Caco-2 (cell line): ENCODE data around the gene HSD17B4. TPM values are rescaled to one million over a fixed set of nuclear protein-coding genes. Genes with fewer than 3 reads are reported as not detected.
A peak's percentile ranks its signal among the peaks of the same experiment; 100 is the strongest.
"Not testable (repeated sequence)": the region's sequence is repeated elsewhere in the genome, so short reads cannot be mapped to it uniquely, and the experiment has no call there.

ENCODE experiments used
- BruUV-seq: library from RNA; stranded (reverse); fragments of 400-500 nt; replicated peaks from 2 replicates; lab custom pipeline; 2021; lab: Mats Ljungman, UMichigan
- CTCF ChIA-PET: fragments of 300-600 bp; sonication (Branson Sonifier 250); formaldehyde crosslinking; loops from one replicate; lab custom pipeline; 2022; ENCODE audit warnings: antibody characterized with exemption; lab: Charles Lee
- POLR2A ChIA-PET: fragments of 300-600 bp; sonication (Branson Sonifier 250); formaldehyde crosslinking; loops from one replicate; lab custom pipeline; 2022; ENCODE audit warnings: antibody characterized with exemption; lab: Charles Lee
- DNase-seq, 2 experiments: peaks; one replicate each; pipeline versions ENCODE4 v3.0.0 to v3.0.0-alpha.2; 2020 to 2022
- H3K27me3 ChIP-seq: replicated peaks from 2 replicates; pipeline ENCODE4 v1.6.0; 2011; ENCODE audit warnings: low read length; ENCODE audit not compliant: control insufficient read depth, insufficient read depth
- H3K36me3 ChIP-seq: 2 replicates; pipeline ENCODE4 v1.5.1; 2011; ENCODE audit warnings: low read length; ENCODE audit not compliant: control insufficient read depth, insufficient read depth
- H3K4me1 ChIP-seq: fragments of 250-450 bp; sonication (Bioruptor Pico); 2 replicates; pipeline ENCODE4 v1.5.1; 2020; ENCODE audit warnings: mild to moderate bottlenecking
- H3K4me3 ChIP-seq: 2 replicates; pipeline ENCODE4 v1.5.1; 2011; ENCODE audit warnings: low read depth, mild to moderate bottlenecking, control low read depth, low read length
- H3K9me3 ChIP-seq: fragments of 250-450 bp; sonication (Bioruptor Pico); 2 replicates; pipeline ENCODE4 v1.5.1; 2020; ENCODE audit warnings: mild to moderate bottlenecking, moderate library complexity
- H3K27ac Mint-ChIP-seq: one replicate; pipeline ENCODE4 v1.8.0; 2022; ENCODE audit warnings: mixed read lengths; ENCODE audit not compliant: unreplicated experiment
- H3K27me3 Mint-ChIP-seq: one replicate; pipeline ENCODE4 v1.8.0; 2022; ENCODE audit warnings: mixed read lengths; ENCODE audit not compliant: insufficient read depth, unreplicated experiment
- H3K36me3 Mint-ChIP-seq: one replicate; pipeline ENCODE4 v1.8.0; 2022; ENCODE audit warnings: mild to moderate bottlenecking, mixed read lengths; ENCODE audit not compliant: insufficient read depth, unreplicated experiment
- H3K4me1 Mint-ChIP-seq: one replicate; pipeline ENCODE4 v1.8.0; 2022; ENCODE audit warnings: low read depth, mixed read lengths; ENCODE audit not compliant: unreplicated experiment
- H3K4me3 Mint-ChIP-seq: one replicate; pipeline ENCODE4 v1.8.0; 2022; ENCODE audit warnings: mild to moderate bottlenecking, moderate library complexity, mixed read lengths; ENCODE audit not compliant: unreplicated experiment
- H3K9me3 Mint-ChIP-seq: one replicate; pipeline ENCODE4 v1.8.0; 2022; ENCODE audit warnings: mixed read lengths; ENCODE audit not compliant: unreplicated experiment
- CTCF ChIP-seq, 2 experiments: fragments of 200-600 bp in 1 of 2; IDR thresholded peaks; 1 replicate in 1 of 2; 2 replicates in 1 of 2; pipeline versions ENCODE4 v1.5.1 to v1.8.0; 2011 to 2022; ENCODE audit warnings: antibody characterized with exemption in 1 of 2, control low read depth in 1 of 2, inconsistent platforms in 1 of 2, low read depth in 1 of 2, low read length in 1 of 2, mild to moderate bottlenecking in 1 of 2, moderate library complexity in 1 of 2; ENCODE audit not compliant: insufficient read depth in 1 of 2, severe bottlenecking in 1 of 2, unreplicated experiment in 1 of 2
- intact Hi-C: fragments of 100-400 bp; cut with micrococcal nuclease; formaldehyde crosslinking; loops from one replicate; pipeline ENCODE4 v1.10.0; 2022; ENCODE audit not compliant: unreplicated experiment
- total RNA-seq: library from RNA; stranded (reverse); gene quantifications from 2 replicates; pipeline ENCODE4 v1.2.3, GENCODE V29; 2022

Gene HSD17B4
- total RNA-seq, 1 experiment from 2014 or later = 172 TPM

- Histone ChIP-seq H3K9me3 (no peaks in the 10 kb centered on the region), H3K4me1 (no peaks in the 10 kb centered on the region), H3K36me3 (no peaks in the 10 kb centered on the region), H3K4me3 (no peak overlapping the region), H3K27me3 (no peaks in the 10 kb centered on the region)
- peaks cover 51% of the 10 kb centered on the region for H3K9me3 Mint-ChIP-seq
- no peaks in the 10 kb centered on the region for H3K27me3 Mint-ChIP-seq
- no TSS peak for BruUV-seq
- peaks cover 14% of the 10 kb centered on the region for H3K36me3 Mint-ChIP-seq
- no peak overlapping the region for H3K27ac Mint-ChIP-seq
- no peak overlapping the region for H3K4me3 Mint-ChIP-seq
- ChIA-PET POLR2A (no interaction called here), CTCF (interaction anchor here (0.6 to 1.1 kb wide), 2 partner anchors 17 to 23 kb away, joined by 3 read pairs; no protein-coding TSS in a partner anchor)
- DNase-seq = peak in 1 of 2 experiments; percentile 55
- TF ChIP-seq CTCF (IDR thresholded peaks at IDR 0.05; ENCODE audit: insufficient read depth in 1 of 2, low read depth in 1 of 2, low read length in 1 of 2, severe bottlenecking in 1 of 2, unreplicated experiment in 1 of 2) = peak; percentile 38 to 53
- intact Hi-C loops = no loop called here
- peaks cover 14% of the 10 kb centered on the region for H3K4me1 Mint-ChIP-seq
Observed at GRCh38 chr5:119435436-119436132, 16.7 kb upstream of the HSD17B4 start.

GRCh38 chr5:119437785-119438586 is 14.3 kb upstream of the HSD17B4 start:
- H3K36me3 ChIP-seq, H3K4me1 ChIP-seq, H3K27me3 Mint-ChIP-seq, DNase-seq, H3K27me3 ChIP-seq, H3K27ac Mint-ChIP-seq, H3K9me3 ChIP-seq, H3K4me3 Mint-ChIP-seq, BruUV-seq, POLR2A ChIA-PET, CTCF ChIA-PET, H3K4me3 ChIP-seq, intact Hi-C loops: not testable (repeated sequence)
- peaks cover 14% of the 10 kb centered on the region for H3K36me3 Mint-ChIP-seq
- H3K9me3 Mint-ChIP-seq = peaks cover 50% of the 10 kb centered on the region
- peaks cover 14% of the 10 kb centered on the region for H3K4me1 Mint-ChIP-seq

- H3K4me1 Mint-ChIP-seq = peaks cover 14% of the 10 kb centered on the region
- H3K4me3 ChIP-seq, H3K27me3 Mint-ChIP-seq, intact Hi-C loops, H3K27me3 ChIP-seq, H3K4me3 Mint-ChIP-seq, CTCF ChIA-PET, H3K27ac Mint-ChIP-seq, H3K9me3 ChIP-seq, H3K36me3 ChIP-seq, BruUV-seq, POLR2A ChIA-PET, H3K4me1 ChIP-seq, DNase-seq: not testable (repeated sequence)
- peaks cover 14% of the 10 kb centered on the region for H3K36me3 Mint-ChIP-seq
- H3K9me3 Mint-ChIP-seq = peaks cover 50% of the 10 kb centered on the region
Observed at GRCh38 chr5:119438587-119438917, 13.7 kb upstream of the HSD17B4 start.

GRCh38 chr5:119439140-119439631 is 13.1 kb upstream of the HSD17B4 start:
- TF ChIP-seq CTCF (IDR thresholded peaks at IDR 0.05; ENCODE audit: insufficient read depth in 1 of 2, low read depth in 1 of 2, low read length in 1 of 2, severe bottlenecking in 1 of 2, unreplicated experiment in 1 of 2) = no peak
- POLR2A ChIA-PET = interaction anchor here (0.6 kb wide), 1 partner anchor 151 kb away, joined by 4 read pairs; no protein-coding TSS in a partner anchor

GRCh38 chr5:119439632-119440031 is 12.7 kb upstream of the HSD17B4 start:
- H3K9me3 Mint-ChIP-seq = peaks cover 50% of the 10 kb centered on the region
- intact Hi-C loops, H3K27ac Mint-ChIP-seq, BruUV-seq, H3K9me3 ChIP-seq, H3K27me3 Mint-ChIP-seq, H3K4me1 ChIP-seq, H3K36me3 ChIP-seq, DNase-seq, H3K4me3 ChIP-seq, H3K4me3 Mint-ChIP-seq, H3K27me3 ChIP-seq, CTCF ChIA-PET: not testable (repeated sequence)
- H3K4me1 Mint-ChIP-seq = peaks cover 14% of the 10 kb centered on the region
- POLR2A ChIA-PET = interaction anchor here (0.6 kb wide), 1 partner anchor 151 kb away, joined by 4 read pairs; no protein-coding TSS in a partner anchor
- H3K36me3 Mint-ChIP-seq = peaks cover 14% of the 10 kb centered on the region

More at GRCh38 chr5:119439140-119439631, 13.1 kb upstream of the HSD17B4 start:
- BruUV-seq = no TSS peak
- Histone ChIP-seq H3K27me3 (no peaks in the 10 kb centered on the region), H3K36me3 (no peaks in the 10 kb centered on the region), H3K9me3 (peaks cover 8% of the 10 kb centered on the region; the same call in 1 of the 2 replicates), H3K4me3 (no peak overlapping the region), H3K4me1 (no peaks in the 10 kb centered on the region)
- no peak for DNase-seq
- no peak overlapping the region for H3K4me3 Mint-ChIP-seq
- no peak overlapping the region for H3K27ac Mint-ChIP-seq
- peaks cover 14% of the 10 kb centered on the region for H3K4me1 Mint-ChIP-seq
- H3K36me3 Mint-ChIP-seq = peaks cover 14% of the 10 kb centered on the region
- peaks cover 50% of the 10 kb centered on the region for H3K9me3 Mint-ChIP-seq
- CTCF ChIA-PET = no interaction called here
- peaks cover 3% of the 10 kb centered on the region for H3K27me3 Mint-ChIP-seq
- intact Hi-C loops = no loop called here
